HT-29 (cell line): ENCODE data around the gene TBC1D9. TPM values are rescaled to one million over a fixed set of nuclear protein-coding genes. Genes with fewer than 3 reads are reported as not detected.
"Not testable (repeated sequence)": the region's sequence is repeated elsewhere in the genome, so short reads cannot be mapped to it uniquely, and the experiment has no call there.

Experiments
- DNase-seq: peaks from one replicate; pipeline ENCODE4 v3.0.0-alpha.2; 2015; ENCODE audit warnings: low spot score
- total RNA-seq: library from RNA; depleted of rRNA; stranded (reverse); fragments of >200 nt; shearing (Covaris generic); gene quantifications from 2 replicates; pipeline ENCODE4 v1.2.3, GENCODE V29; 2014

Gene TBC1D9
- total RNA-seq, 1 experiment from 2014 or later, result 9.0 TPM

DNA sequence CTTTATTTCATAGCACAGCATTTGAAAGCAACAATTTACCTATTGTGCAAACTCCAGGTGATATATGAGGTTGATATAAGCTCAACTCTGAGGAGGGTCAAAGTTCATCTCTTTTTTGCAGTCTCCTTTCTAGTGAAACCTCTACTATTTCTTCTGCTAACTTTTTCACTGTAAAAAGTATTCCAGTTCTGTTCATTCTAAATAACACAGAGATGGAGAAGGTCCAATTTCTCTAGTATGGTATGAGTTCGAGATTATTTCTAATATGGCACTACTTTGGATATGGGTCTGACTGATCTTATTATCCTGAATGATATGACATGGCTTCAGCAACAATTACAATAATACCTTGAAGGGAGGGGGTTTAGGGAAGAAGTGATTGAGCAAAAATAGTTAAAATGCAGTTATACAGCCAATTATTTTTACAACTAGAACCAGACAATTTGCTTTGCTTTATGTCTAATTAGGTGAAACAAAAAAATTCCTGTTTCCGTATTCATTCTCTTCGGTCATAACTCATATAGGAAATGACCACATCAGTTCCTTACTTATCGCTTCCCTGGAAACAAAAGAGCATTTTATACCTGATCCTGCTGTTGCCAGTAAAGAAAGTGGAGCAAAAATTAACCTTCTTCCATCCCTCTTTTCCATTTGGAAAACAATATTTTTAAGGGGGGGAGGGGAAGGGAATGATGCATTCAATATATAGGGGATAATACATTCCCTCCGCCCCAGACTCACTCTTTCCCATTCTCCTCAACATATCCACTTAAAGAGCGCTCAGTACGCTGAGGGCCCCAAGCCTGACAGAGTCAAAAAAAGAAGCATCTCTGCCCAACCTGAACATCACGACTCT lies 1.0 kb downstream of the TBC1D9 start:
- peak; percentile 29 for DNase-seq

- DNase-seq, result no peak
Observed at GRCh38 chr4:140753329-140753728, 2.9 kb downstream of the TBC1D9 start.

GRCh38 chr4:140752291-140753068 lies 3.7 kb downstream of the TBC1D9 start:
- DNase-seq, result no peak

DNA sequence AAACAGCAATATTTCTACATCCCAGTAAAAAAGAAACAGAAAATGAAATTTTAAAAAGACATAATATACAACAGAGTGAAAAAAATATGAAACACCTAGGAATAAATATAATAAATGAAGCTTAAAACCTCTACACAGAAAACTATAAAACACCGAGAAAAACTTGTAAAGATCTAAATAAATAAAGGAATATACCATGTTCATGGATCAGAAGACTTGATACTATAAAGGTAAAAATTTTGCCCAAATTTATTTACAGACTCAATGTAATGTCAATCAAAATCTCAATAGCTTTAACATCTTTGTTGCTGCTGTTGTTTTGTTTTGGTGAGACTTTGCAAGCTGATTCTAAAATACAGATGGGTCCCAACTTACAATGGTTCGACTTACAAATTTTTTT lies 5.7 kb downstream of the TBC1D9 start:
- no peak for DNase-seq

DNA sequence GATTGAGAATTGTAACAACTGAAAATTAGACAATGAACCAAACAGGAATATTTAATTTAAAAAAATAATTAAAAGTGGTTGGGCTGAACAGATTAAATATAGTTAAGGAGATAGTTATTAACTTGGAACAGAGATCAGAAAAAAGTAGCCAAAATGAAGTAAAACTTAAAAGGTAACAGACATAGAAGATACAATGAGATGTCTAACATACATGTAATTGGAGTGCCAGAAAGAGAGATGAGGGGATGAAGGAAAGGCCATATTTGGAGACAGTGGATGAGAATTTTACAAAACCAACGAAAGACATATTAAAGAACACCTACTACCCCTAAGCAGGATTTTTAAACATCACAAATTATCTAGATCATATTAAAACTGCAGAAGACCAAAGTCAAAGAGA lies 8.0 kb downstream of the TBC1D9 start:
- DNase-seq, result no peak

GRCh38 chr4:140746546-140746945 lies 9.6 kb downstream of the TBC1D9 start:
- not testable (repeated sequence) for DNase-seq

GRCh38 chr4:140744421-140744820 lies 11.8 kb downstream of the TBC1D9 start:
- DNase-seq, result no peak

DNA sequence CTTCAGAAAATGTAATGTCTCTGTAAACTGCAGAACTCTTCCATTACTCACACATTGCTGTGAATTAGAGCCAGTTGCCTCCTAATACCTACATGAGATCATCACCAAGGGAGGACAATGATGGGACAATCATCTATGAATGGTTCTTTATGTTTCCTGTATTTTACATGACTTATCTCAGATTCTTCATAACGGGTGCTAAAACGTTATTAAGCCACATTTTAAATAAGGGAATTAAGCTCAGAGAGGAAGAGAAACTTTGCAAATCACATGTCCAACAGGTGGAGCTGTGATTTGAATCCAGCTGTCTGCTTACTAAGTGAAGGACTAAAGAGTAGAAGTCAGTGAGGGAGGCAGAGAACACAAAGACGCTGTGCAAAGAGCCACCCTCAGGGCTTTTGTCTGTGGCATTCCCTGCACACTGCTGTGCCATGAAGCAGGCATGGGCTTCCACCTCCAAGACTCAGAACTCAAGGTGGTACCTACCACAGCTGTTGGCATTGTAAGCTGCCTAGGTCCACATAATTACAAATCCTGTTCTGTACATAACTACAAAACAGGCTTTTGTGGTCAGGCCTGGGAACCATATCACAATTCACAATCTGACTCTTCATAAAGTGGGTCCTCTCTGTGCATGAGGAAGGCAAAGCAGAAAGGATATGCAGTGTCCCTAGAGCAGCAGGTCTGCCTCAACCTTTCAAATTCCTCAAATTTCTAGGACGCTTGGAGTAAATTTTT lies 12.8 kb downstream of the TBC1D9 start:
- DNase-seq, result peak; percentile 61

DNA sequence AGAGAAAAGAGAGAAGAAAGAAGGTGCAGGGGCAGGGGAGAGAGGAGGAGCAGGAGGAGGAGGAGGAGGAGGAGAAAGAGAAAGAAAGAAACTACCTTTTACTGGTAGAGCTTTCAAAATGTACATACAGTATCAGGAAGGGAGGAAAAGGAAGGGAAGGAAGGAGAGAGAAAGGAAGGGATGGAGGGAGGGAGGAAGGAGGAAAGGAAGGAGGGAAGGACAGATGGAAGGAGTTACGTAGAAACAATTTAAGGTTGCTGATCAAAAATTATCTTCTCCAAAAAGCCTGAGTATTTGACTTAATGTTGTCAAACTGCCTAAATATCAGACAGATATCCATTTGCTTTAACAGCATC lies 13.4 kb downstream of the TBC1D9 start:
- no peak for DNase-seq

DNA sequence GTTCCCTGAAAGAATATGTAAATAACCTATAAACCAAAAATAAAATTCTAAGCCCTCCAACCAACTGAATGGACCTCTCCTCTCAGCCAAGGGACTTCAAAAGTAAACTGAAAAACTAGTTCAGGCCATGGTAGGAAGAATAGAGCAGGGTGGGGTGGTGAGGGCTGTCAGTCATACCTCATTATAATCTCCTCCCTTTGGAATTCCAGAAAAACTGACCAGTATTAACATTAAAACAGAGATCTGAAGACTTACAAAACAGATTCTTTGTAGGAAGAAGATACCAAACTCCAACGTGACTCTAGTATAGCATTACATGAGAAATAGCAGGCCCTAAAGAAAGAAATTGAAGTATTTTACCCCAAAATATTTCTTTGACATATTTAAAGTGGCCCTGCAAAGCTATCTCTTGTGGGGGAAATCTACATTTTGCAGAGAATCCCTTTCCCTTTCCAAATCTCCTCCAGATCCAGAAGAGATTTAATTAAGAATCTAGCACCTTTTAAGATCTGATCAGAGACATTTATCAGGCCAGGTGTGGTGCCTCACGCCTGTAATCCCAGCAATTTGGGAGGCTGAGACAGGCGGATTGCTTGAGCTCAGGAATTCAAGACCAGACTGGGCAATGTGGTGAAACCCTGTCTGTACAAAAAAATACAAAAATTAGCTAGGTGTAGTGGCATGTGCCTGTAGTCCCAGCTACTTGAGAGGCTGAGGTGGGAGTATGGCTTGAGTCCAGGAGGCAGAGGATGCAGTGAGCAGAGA lies 15.1 kb downstream of the TBC1D9 start:
- no peak for DNase-seq

GRCh38 chr4:140740422-140740821 lies 15.8 kb downstream of the TBC1D9 start:
- no peak for DNase-seq

- no peak for DNase-seq
Observed at GRCh38 chr4:140739971-140740370, 16.2 kb downstream of the TBC1D9 start.

DNA sequence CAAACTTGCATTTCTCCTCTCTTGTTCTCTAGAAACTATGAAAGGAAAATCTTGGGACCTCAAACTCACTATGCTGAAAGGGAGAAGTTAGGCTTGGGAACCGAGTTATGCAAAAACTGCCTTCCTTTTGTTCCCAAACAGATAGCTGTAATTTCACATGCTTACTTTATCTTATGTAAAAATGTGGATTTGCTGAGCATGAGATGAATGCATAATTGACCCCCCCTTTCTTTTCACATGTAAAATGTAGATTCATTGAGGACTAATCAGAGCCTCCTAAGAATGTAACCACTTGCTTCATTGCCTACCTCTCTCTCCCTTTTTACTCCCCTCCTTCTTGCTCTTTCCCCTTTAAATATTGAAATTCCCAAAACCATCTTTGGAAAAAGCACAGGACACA lies 18.0 kb downstream of the TBC1D9 start:
- DNase-seq, result no peak

DNA sequence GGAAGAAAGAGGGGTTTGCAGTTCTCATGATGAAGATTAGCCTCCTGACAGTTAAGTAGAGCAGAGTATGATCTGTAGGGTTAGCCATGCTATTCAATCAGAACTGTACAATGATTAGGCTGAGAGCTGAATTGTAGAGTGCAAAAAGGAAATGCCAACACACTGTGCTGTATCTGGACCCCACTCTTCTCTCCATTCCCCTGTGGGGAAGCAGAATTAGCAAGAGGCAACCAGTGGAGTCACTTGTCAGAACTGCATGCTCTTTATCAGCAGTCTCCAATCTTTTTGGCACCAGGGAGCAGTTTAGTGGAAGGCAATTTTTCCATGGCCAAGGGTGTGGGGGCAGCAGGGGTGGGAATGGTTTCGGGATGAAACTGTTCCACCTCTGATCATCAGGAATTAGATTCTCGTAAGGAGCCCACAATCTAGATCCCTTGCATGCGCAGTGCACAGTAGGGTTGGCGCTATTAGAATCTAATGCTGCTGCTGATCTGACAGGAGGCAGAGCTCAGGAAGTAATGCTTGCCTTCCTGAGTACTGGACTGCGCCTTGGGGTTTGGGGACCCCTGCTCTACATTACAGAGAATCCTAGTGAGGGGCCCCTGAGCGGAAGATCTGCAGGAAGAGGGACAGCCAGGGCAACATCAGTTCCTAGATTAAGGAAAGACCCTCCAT lies 19.4 kb downstream of the TBC1D9 start:
- DNase-seq, result no peak

DNA sequence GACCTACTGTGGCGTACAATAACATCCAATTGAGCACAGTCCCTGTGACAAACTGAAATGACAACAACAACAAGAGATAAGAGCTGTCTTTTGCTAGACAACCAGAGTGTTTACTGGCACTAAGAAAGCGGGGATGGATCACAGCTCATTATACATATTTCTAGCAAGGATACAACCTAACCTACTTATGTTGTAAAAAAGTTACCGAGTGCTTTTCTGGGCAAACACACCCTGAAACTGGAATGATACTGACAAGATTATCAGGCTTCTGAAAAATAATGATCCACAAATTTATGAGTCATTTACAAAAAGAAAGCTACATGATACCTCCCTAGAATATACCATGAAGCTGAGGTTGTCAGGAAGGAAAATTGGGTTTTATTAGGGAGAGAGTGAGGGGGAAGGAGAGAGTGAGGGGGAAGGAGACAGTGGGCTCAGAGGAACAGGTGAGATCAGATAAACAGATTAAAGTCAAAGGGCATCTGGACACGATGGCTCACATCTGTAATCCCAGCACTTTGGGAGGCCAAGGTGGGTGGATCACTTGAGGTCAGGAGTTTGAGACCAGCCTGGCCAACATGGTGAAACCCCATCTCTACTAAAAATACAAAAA lies 20.3 kb downstream of the TBC1D9 start:
- no peak for DNase-seq

GRCh38 chr4:140735317-140735716 lies 20.9 kb downstream of the TBC1D9 start:
- no peak for DNase-seq

- DNase-seq, result no peak
Observed at GRCh38 chr4:140732780-140733179, 23.4 kb downstream of the TBC1D9 start.

DNA sequence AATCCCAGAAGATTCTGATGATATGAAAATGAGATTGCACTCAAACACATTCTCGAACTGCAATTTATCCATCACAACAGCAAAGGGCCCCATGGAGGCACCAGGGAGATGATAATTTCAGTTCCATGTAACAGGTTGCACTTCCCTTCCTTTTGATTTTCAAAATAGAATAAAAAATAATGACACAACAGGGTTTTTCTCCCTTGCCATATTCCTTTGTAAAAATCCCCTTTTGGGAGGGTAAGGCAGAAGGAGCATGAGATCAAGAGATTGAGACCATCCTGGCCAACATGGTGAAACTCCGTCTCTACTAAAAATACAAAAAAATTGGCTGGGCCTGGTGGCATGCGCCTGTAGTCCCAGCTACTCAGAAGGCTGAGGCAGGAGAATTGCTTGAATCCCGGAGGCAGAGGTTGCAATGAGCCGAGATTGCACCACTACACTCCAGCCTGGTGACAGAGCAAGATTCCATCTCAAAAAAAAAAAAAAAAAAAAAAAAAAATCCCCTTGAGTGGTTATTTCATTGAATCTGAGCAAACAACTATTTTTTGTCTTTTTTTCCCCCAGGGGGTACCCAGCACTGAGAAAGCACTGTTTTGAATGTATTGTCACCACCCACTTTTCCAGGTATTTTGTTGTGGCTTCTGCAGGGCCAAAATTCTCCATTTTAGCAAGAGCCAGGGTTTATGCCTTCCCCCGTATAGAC lies 26.7 kb downstream of the TBC1D9 start:
- DNase-seq, result no peak

GRCh38 chr4:140726776-140727500 lies 29.2 kb downstream of the TBC1D9 start:
- DNase-seq, result peak; percentile 62
